HEK293 (cell line): ENCODE measurements around the gene UBE2G1.

Source experiments
- CTCF ChIA-PET: fragments of 350-600 bp; formaldehyde crosslinking; extraction: SDS; loops from one replicate; lab custom pipeline; 2021; ENCODE audit warnings: antibody characterized with exemption; lab: Yijun Ruan, JAX
- POLR2A ChIA-PET: fragments of 300-600 bp; formaldehyde crosslinking; extraction: SDS; loops from one replicate; lab custom pipeline; 2020; ENCODE audit warnings: antibody characterized with exemption, inconsistent platforms; lab: Yijun Ruan, JAX
- H3K27ac ChIP-seq: fragments of 200-500 bp; sonication (Bioruptor generic); 2 replicates; pipeline ENCODE4 v1.5.1; 2014; ENCODE audit warnings: low read depth, low read length, control low read depth, inconsistent platforms; ENCODE audit errors: extremely low read depth
- H3K36me3 ChIP-seq, 2 experiments: fragments of 200-500 bp in 1 of 2; sonication (Bioruptor generic) in 1 of 2; 1 replicate in 1 of 2; 2 replicates in 1 of 2; pipeline ENCODE4 v1.5.1; 2014 to 2017; ENCODE audit warnings: inconsistent platforms in 2 of 2, low read length in 2 of 2; ENCODE audit not compliant: control insufficient read depth in 2 of 2, insufficient read depth in 1 of 2
- H3K4me1 ChIP-seq: fragments of 200-500 bp; sonication (Bioruptor generic); 2 replicates; pipeline ENCODE4 v1.5.1; 2014; ENCODE audit warnings: mild to moderate bottlenecking, low read length, inconsistent platforms; ENCODE audit not compliant: control insufficient read depth, insufficient read depth
- H3K4me3 ChIP-seq: 2 replicates; pipeline ENCODE4 v1.5.1; 2011; ENCODE audit warnings: low read depth, mild to moderate bottlenecking, control low read depth, low read length, moderate library complexity
- H3K9me3 ChIP-seq: fragments of 200-500 bp; sonication (Bioruptor generic); 2 replicates; pipeline ENCODE4 v1.5.1; 2014; ENCODE audit warnings: low read depth, low read length, inconsistent platforms; ENCODE audit not compliant: control insufficient read depth, insufficient read depth
- INSM2 ChIP-seq: fragments of 450-650 bp; formaldehyde crosslinking; IDR thresholded peaks from 2 replicates; pipeline ENCODE4 v1.5.1; 2016; ENCODE audit warnings: missing biosample characterization, missing genetic modification characterization
- KLF9 ChIP-seq: fragments of 450-650 bp; formaldehyde crosslinking; IDR thresholded peaks from 2 replicates; pipeline ENCODE4 v1.5.1; 2016; ENCODE audit warnings: missing biosample characterization, missing genetic modification characterization, low read depth
- SCRT2 ChIP-seq: fragments of 450-650 bp; formaldehyde crosslinking; IDR thresholded peaks from 2 replicates; pipeline ENCODE4 v1.5.1; 2016; ENCODE audit warnings: missing biosample characterization, missing genetic modification characterization
- ZBTB26 ChIP-seq: fragments of 450-650 bp; formaldehyde crosslinking; optimal IDR thresholded peaks from 2 replicates; pipeline ENCODE3; 2016; ENCODE audit warnings: missing biosample characterization, mild to moderate bottlenecking, missing genetic modification characterization
- ZFP69B ChIP-seq: fragments of 450-650 bp; formaldehyde crosslinking; IDR thresholded peaks from 2 replicates; pipeline ENCODE4 v1.5.1; 2016; ENCODE audit warnings: missing biosample characterization, missing genetic modification characterization
- ZNF114 ChIP-seq: fragments of 450-650 bp; formaldehyde crosslinking; IDR thresholded peaks from 2 replicates; pipeline ENCODE4 v1.5.0; 2017; ENCODE audit warnings: missing biosample characterization, missing genetic modification characterization
- ZNF174 ChIP-seq: fragments of 450-650 bp; formaldehyde crosslinking; IDR thresholded peaks from 2 replicates; pipeline ENCODE4 v1.5.0; 2017; ENCODE audit warnings: missing biosample characterization, mild to moderate bottlenecking, missing genetic modification characterization
- ZNF239 ChIP-seq: fragments of 450-650 bp; formaldehyde crosslinking; IDR thresholded peaks from 2 replicates; pipeline ENCODE4 v1.5.1; 2016; ENCODE audit warnings: missing biosample characterization, missing genetic modification characterization
- ZNF280C ChIP-seq: fragments of 450-650 bp; formaldehyde crosslinking; IDR thresholded peaks from 2 replicates; pipeline ENCODE4 v1.5.1; 2016; ENCODE audit warnings: missing biosample characterization, missing genetic modification characterization
- ZNF362 ChIP-seq: fragments of 450-650 bp; formaldehyde crosslinking; IDR thresholded peaks from 2 replicates; pipeline ENCODE4 v1.5.1; 2016; ENCODE audit warnings: missing biosample characterization, missing genetic modification characterization
- ZNF416 ChIP-seq: fragments of 450-650 bp; formaldehyde crosslinking; IDR thresholded peaks from 2 replicates; pipeline ENCODE4 v1.5.1; 2016; ENCODE audit warnings: missing biosample characterization, missing genetic modification characterization
- ZNF521 ChIP-seq: fragments of 450-650 bp; formaldehyde crosslinking; IDR thresholded peaks from 2 replicates; pipeline ENCODE4 v1.5.1; 2017; ENCODE audit warnings: missing biosample characterization, mild to moderate bottlenecking, missing genetic modification characterization
- ZNF645 ChIP-seq: fragments of 450-650 bp; formaldehyde crosslinking; IDR thresholded peaks from 2 replicates; pipeline ENCODE4; 2016; ENCODE audit warnings: missing biosample characterization, missing genetic modification characterization
- ZNF692 ChIP-seq: fragments of 450-650 bp; formaldehyde crosslinking; IDR thresholded peaks from 2 replicates; pipeline ENCODE4 v1.5.1; 2016; ENCODE audit warnings: missing biosample characterization, missing genetic modification characterization

Gene UBE2G1

GRCh38 chr17:4246674-4247073 is 119.8 kb downstream of the UBE2G1 start:
- H3K36me3 ChIP-seq, result peaks cover 12 to 15% of the 10 kb centered on the region in 2 experiments; a peak in 2 of 3 replicates
- ChIA-PET CTCF (interaction anchor here (0.7 to 7.9 kb wide), 5 partner anchors 8 to 116 kb away, joined by 3 to 76 read pairs (median 6); partner anchors contain the start of gene ANKFY1), POLR2A (interaction anchor here (0.7 to 1.6 kb wide), 2 partner anchors 17 to 40 kb away, joined by 3 to 5 read pairs; partner anchors contain the start of gene ANKFY1)
- no peak overlapping the region for H3K4me3 ChIP-seq
- H3K4me1 ChIP-seq, result peaks cover 22% of the 10 kb centered on the region
- no peaks in the 10 kb centered on the region for H3K9me3 ChIP-seq
- TF ChIP-seq ZNF692 (tag by site-specific recombination) (peak; percentile 77), ZNF645 (tag by site-specific recombination) (no peak), ZNF239 (no peak), ZNF280C (tag by site-specific recombination) (no peak), ZNF174 (tag by site-specific recombination) (no peak), INSM2 (tag by site-specific recombination) (no peak), ZNF416 (no peak), ZNF114 (no peak), ZNF362 (no peak), ZFP69B (tag by site-specific recombination) (peak; percentile 54; the same call in 1 of the 2 replicates)
- H3K27ac ChIP-seq, result no peak overlapping the region

GRCh38 chr17:4241535-4241934 is 124.9 kb downstream of the UBE2G1 start:
- Histone ChIP-seq H3K4me3 (no peak overlapping the region), H3K9me3 (no peaks in the 10 kb centered on the region), H3K27ac (no peak overlapping the region), H3K36me3 (peaks cover 47 to 55% of the 10 kb centered on the region in 2 experiments)
- ChIA-PET CTCF (interaction anchor here (0.6 to 3.5 kb wide), 5 partner anchors 8 to 41 kb away, joined by 3 to 11 read pairs (median 5); no protein-coding TSS in a partner anchor), POLR2A (interaction anchor here (0.5 kb wide), 1 partner anchor 102 kb away, joined by 3 read pairs; no protein-coding TSS in a partner anchor)
- TF ChIP-seq ZNF521 (tag by site-specific recombination) (no peak), KLF9 (no peak), ZBTB26 (no peak), SCRT2 (tag by site-specific recombination) (no peak)
- TF ChIP-seq, all 188 proteins: peak for 0
- peaks cover under 1% of the 10 kb centered on the region; the same call in 1 of the 2 replicates for H3K4me1 ChIP-seq
